GM12873 (cell line): ENCODE data around the gene ORMDL2.

Experiments used
- CTCF ChIP-seq: IDR thresholded peaks from 2 replicates; pipeline ENCODE4 v1.5.1; 2012; ENCODE audit warnings: low read depth, mild to moderate bottlenecking, moderate library complexity, low read length, control low read depth; ENCODE audit not compliant: insufficient read depth; ENCODE audit errors: missing control alignments

Gene ORMDL2

GRCh38 chr12:55795950-55796349 lies 21.9 kb upstream of the ORMDL2 start:
- no peak for TF ChIP-seq CTCF

- peak; percentile 28 for TF ChIP-seq CTCF
Measured at GRCh38 chr12:55797068-55797467, 20.8 kb upstream of the ORMDL2 start.

GRCh38 chr12:55797550-55797949 lies 20.3 kb upstream of the ORMDL2 start:
- no peak for TF ChIP-seq CTCF

- no peak for TF ChIP-seq CTCF
Measured at GRCh38 chr12:55806982-55807381, 10.9 kb upstream of the ORMDL2 start.

- no peak for TF ChIP-seq CTCF
Measured at GRCh38 chr12:55809274-55809673, 8.6 kb upstream of the ORMDL2 start.

GRCh38 chr12:55812088-55812487 lies 5.8 kb upstream of the ORMDL2 start:
- no peak for TF ChIP-seq CTCF

- TF ChIP-seq CTCF: no peak
Measured at GRCh38 chr12:55814257-55814656, 3.6 kb upstream of the ORMDL2 start.
